Anterior cingulate cortex (tissue), 58 donors: ENCODE results near the gene SLC44A5.
"Not testable (repeated sequence)": the region's sequence is repeated elsewhere in the genome, so short reads cannot be mapped to it uniquely, and the experiment has no call there.

ENCODE experiments used
- DNase-seq, 58 donors: peaks; one replicate each; lab custom pipeline; 2025; lab: John Stamatoyannopoulos, UW

SLC44A5 gene

GRCh38 chr1:75529488-75529887 lies 81.4 kb downstream of the SLC44A5 start:
- no peak for DNase-seq

DNA sequence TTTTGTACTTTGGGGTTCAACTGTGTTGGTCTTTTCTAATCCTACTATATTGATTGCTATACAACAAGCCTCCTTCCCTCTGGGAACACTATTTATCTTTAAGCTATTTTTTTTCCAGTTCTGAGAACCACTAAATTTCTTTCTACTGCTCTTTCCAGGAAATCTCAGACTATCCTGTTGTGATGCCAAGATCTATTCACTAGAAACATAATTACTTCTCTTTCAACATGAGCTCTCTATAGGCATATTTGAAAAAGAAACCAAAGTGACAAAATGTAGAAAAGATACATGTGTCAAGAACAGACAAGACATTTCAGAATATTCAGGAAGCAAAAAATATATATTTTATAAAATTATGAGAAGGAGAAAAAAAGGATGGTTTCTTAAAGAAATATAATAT lies 82.9 kb downstream of the SLC44A5 start:
- no peak for DNase-seq

GRCh38 chr1:75522389-75522788 lies 88.5 kb downstream of the SLC44A5 start:
- DNase-seq, result peak in 22 of 58 donors; percentile 0 to 76 (median 8)

GRCh38 chr1:75521658-75522057 lies 89.3 kb downstream of the SLC44A5 start:
- DNase-seq, result no peak

DNA sequence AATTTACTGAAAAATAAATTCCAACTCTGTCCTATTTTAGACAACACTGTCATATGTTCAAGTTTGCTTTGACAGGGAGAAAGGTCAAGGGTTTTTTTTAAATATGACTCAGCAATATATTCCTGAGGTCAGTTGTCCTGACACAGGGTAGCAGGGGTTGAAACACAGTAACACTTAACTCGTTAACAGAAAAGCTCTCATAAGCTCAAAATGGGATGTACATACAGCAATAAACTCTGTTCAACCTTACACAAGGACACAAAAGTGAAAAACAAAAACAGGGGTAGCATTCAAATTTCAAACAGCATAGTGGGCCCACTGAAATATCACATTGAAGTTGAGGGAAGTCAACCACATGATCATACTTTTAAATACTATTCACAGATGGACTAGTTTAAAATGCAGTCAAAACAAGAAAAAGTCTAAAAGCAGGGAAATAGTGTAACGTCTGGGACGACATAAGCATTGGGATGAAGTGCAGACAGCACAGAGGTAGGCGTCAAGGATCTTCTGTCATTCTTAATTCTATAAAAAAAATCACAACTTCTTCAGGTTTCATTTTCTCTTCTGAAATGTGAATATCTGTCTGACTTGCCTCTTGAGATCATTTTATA lies 89.9 kb downstream of the SLC44A5 start:
- no peak for DNase-seq

DNA sequence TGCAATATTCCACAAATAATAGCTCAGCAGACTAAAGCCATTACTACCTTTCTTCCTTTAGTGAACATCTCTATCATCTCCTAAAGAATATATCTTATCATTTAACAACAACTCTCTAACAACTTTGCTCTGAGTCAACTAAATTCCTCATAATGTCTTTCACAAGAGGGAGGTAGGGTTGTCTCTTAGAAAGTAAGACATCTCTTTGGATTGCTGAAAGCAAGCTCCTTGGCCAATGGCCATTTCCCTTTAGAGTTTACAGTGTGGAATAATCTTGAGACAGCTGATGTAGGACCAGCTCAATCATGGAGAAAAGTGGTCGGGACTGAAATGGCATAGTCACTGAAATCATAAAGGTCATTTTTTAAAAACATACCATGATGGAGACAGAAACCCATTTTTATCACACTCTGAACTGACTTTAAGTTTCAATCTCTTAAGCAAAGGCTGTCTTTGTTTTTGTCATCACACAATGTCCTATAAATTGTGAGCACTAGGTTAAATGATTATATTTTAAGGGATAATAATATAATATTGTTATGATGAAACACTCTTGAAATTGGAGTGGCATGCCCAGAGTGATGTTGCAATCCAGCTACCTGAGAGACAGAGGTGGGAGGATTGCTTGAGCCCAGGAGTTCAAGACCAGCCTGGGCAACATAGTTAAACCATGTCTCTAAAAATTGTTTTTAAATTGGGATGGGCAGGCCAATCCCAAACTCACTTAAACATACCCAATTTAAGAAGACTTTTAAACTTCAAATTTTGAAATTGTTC lies 91.1 kb downstream of the SLC44A5 start:
- no peak for DNase-seq

DNA sequence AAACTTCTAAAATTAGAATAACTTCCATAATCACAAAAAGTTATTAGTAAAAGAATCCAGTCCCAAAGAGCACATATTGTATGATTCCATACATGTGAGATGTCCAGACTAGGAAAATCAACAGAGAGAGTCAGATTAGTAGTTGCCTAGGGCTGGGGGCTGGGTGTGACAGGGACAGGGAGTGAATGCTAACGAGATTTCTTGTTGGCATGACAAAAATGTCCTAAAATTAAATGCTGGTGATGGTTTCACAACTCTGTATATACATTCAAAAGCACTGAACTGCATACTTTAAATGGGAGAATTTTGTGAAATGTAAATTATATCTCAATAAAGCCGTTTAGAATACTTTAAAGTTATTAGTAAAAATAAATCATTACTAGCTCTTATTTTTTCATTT lies 92.2 kb downstream of the SLC44A5 start:
- no peak for DNase-seq

- no peak for DNase-seq
Observed at GRCh38 chr1:75514270-75514669, 96.6 kb downstream of the SLC44A5 start.

DNA sequence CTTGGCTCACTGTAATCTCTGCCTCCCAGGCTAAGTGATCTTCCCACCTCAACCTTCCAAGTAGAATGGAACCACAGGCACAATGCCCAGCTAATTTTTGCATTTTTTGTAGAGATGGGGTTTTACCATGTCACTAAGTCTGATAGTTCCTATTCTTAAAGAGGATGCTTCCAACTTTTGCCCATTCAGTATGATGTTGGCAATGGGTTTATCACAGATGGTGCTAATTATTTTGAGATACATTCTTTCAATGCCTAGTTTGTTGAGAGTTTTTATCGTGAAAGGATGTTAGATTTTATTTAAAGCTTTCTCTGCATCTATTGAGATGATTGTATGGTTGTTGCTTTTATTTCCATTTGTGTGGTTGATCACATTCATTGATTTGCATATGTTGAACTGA lies 103.9 kb downstream of the SLC44A5 start:
- no peak for DNase-seq

GRCh38 chr1:75503221-75503974 lies 107.5 kb downstream of the SLC44A5 start:
- DNase-seq, result no peak

- DNase-seq, result no peak
Observed at GRCh38 chr1:75502776-75503175, 108.1 kb downstream of the SLC44A5 start.

DNA sequence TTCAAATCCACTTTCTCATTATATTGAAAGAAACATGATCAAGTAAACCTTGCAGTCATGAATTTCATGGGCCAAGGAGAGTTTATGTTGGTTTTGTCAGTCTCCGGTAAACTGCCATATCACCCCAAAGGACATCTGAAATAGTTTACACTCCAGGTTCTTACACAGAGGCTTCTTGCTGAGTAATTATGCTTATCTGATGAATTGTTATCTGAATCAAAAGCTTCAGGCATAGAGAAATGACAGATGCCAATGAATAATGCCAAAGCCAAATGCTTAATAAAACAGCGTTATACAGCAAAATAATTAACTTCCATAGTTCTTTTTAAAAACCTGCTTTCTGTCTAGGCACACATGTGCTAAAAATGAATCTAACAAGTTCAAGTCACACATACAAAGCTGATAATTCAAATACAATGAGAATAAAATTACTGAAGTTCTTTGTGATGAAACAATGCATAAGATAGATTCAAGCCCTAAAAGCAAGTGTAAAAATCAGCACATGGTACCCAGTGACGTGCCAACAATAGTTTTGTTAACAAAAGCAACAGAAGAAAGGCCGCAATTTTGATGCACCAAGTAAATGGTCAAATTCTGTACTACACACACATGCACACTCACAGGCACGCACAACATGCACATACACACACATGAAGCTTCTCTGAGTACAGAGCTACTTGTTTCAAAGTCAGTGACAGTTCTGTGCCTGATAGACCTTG lies 109.2 kb downstream of the SLC44A5 start:
- no peak for DNase-seq

DNA sequence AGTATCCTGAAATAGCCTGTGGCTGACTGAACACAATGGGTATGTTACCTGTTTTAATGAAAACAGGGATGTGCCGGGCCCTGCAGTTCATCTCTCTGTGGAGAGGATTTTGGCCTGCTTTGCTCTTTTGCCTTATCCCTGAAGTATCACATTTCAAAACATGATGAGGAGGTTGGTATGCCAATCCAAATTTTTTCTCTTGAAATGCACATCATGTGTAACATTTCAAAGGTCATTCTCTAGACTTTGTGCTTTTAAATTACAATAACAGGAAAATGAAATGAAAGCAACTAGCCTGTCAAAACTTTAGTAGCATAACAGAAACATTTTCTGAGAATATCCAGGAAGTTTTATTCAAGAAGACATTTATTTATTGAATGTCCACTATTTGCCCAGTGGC lies 118.9 kb downstream of the SLC44A5 start:
- no peak for DNase-seq

DNA sequence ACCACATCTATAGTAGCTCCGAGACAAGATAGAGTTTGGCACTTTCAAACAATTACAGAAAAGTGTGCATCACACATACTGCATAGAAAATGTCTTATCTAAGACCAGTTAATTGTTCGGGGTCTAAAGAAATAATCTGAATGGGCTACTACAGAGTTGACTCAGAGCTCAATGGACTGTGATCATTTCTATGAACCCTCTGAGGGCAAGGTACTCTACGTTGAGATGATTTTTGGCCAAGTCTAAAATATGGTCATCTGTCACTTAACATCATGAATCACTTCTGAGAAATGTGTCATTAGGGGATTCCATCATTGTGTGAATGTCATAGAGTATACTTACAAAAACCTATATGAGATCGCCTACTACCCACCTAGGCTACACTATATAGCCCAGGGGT lies 123.5 kb downstream of the SLC44A5 start:
- no peak for DNase-seq

DNA sequence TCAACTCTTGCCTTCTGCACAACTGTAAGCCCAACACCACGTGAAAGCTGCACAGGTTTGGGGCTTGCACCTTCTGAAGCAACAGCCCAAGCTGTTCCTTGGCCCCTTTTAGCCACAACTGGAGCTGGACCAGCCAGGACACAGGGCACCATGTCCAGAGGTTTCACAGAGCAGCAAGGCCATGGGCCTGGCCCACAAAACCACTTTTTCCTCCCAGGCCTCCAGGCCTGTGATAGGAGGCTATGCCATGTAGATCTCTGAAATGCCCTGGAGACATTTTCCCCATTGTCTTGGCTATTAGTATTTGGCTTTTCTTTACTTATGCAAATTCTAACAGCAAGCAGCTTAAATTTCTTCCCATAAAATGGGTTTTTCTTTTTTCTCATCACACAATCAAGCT lies 126.1 kb downstream of the SLC44A5 start:
- DNase-seq, result no peak

GRCh38 chr1:75482951-75483350 lies 128.0 kb downstream of the SLC44A5 start:
- no peak for DNase-seq

- not testable (repeated sequence) for DNase-seq
Observed at GRCh38 chr1:75476486-75476885, 134.4 kb downstream of the SLC44A5 start.

GRCh38 chr1:75475696-75476095 lies 135.2 kb downstream of the SLC44A5 start:
- DNase-seq, result no peak

DNA sequence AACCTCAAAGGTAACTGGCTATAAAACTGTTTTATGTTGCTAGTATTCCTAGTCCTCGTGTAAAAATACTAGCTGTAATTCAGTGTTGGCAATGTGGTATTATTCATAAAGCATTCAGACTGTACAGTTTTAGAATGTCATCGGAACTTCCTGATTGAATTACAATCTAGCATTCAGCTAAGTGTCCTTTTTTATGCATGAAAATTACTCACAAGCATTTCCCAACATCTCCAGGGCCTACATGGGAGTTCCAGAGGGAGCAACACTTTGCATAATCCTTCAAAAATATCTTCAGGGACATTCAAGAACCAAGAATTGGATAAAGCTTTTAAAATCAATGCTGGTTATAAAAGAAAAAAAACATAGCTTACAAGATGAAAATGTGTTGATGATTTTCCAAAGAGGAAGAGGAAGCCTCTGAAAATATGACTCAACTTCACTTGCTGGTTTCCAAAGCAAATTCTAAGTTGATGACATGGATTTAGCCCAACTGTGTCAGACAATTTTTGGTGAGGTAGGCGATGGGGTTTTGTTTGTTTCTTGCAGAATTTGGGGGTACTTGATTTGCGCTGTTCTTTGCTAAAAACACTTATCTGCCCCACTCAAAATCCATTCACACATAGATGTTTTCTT lies 137.8 kb downstream of the SLC44A5 start:
- DNase-seq, result peak in 1 of 58 donors; percentile 7
